ENCODE data around the gene ANTXR1. TPM values are rescaled to one million over a fixed set of nuclear protein-coding genes. Genes with fewer than 3 reads are reported as not detected.

The ANTXR1 gene
- total and polyA plus RNA-seq, 9 of the 15 experiments (the other 6 are each of a cell fraction or from before 2014, with no cell fraction given): 0.07 to 1.00 (median 0.54) TPM

- ATAC-seq (no peak), DNase-seq (ENCODE audit: extremely low read depth in 1 of 4, low spot score in 3 of 4) (no peak), FAIRE-seq (no peak)
- in situ Hi-C loops (cut with MboI) (no loop called here), intact Hi-C loops (cut with micrococcal nuclease) (no loop called here)
- Histone ChIP-seq H3K4me3 (no peak overlapping the region), H3K79me2 (ENCODE audit: control insufficient read depth, insufficient read depth, low read length) (no peaks in the 10 kb centered on the region), H3K27ac (ENCODE audit: extremely low read depth, low read depth, low read length) (no peak overlapping the region), H3K9me1 (ENCODE audit: control insufficient read depth, insufficient read depth, low read length) (no peaks in the 10 kb centered on the region), H3K9me3 (replicated peaks; ENCODE audit: control insufficient read depth, insufficient read depth, low read depth, low read length) (no peaks in the 10 kb centered on the region), H3K36me3 (ENCODE audit: control insufficient read depth, insufficient read depth, low read length) (no peaks in the 10 kb centered on the region), H4K20me1 (replicated peaks; ENCODE audit: control insufficient read depth, insufficient read depth, low read length) (no peaks in the 10 kb centered on the region), H3K4me1 (replicated peaks in 1 of 2; ENCODE audit: control insufficient read depth in 2 of 2, insufficient read depth in 2 of 2, low read length in 2 of 2) (no peaks in the 10 kb centered on the region), H3K27me3 (ENCODE audit: control insufficient read depth in 2 of 2, insufficient read depth in 2 of 2, low read length in 2 of 2) (peaks cover 2 to 30% of the 10 kb centered on the region in 2 experiments; a peak in 4 of 5 replicates), H2AFZ (ENCODE audit: low read depth, low read length) (no peak overlapping the region), H3K4me2 (ENCODE audit: insufficient read depth, low read length) (no peak overlapping the region), H3K9ac (ENCODE audit: insufficient read depth in 1 of 2, low read depth in 2 of 2, low read length in 2 of 2) (no peak overlapping the region)
- ChIA-PET POLR2A (interaction anchor here (1.2 kb wide), 1 partner anchor 17 kb away, joined by 7 read pairs; no protein-coding TSS in a partner anchor), CTCF (ENCODE audit: low intra/inter-chr PET ratio) (no interaction called here)
- no TSS peak for BruUV-seq (replicated peaks)
- WGBS (ENCODE audit: insufficient coverage, low coverage, missing lambda C conversion rate): 1% methylated on average over 7 of the region's 7 CpGs
- TF ChIP-seq SUPT5H (IDR thresholded peaks at IDR 0.05) (no peak), XRCC5 (IDR thresholded peaks at IDR 0.05; ENCODE audit: low read depth, low read length) (no peak), NUFIP1 (IDR thresholded peaks at IDR 0.05; ENCODE audit: partially characterized antibody) (no peak), ZNF445 (CRISPR knock-in tag; IDR thresholded peaks at IDR 0.05; ENCODE audit: low read depth) (no peak), ZBTB2 (IDR thresholded peaks at IDR 0.05) (no peak), DACH1 (IDR thresholded peaks at IDR 0.05; ENCODE audit: partially characterized antibody) (no peak)
- TF ChIP-seq, protein P1, sequence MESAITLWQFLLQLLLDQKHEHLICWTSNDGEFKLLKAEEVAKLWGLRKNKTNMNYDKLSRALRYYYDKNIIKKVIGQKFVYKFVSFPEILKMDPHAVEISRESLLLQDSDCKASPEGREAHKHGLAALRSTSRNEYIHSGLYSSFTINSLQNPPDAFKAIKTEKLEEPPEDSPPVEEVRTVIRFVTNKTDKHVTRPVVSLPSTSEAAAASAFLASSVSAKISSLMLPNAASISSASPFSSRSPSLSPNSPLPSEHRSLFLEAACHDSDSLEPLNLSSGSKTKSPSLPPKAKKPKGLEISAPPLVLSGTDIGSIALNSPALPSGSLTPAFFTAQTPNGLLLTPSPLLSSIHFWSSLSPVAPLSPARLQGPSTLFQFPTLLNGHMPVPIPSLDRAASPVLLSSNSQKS (CRISPR knock-in tag; IDR thresholded peaks at IDR 0.05): no peak
Measured at GRCh38 chr2:69242651-69243051, 229.7 kb downstream of the ANTXR1 start.
